Upper lobe of left lung (tissue), 6 donors: Measurements from ENCODE around the gene MTO1. TPM values are rescaled to one million over a fixed set of nuclear protein-coding genes. Genes with fewer than 3 reads are reported as not detected.

Experiments
- ATAC-seq, 2 donors: fragments of 200-7000 bp; cut with Tn5 transposase; one replicate each; pipeline ENCODE4 v1.9.1; 2022; ENCODE audit warnings: mild to moderate bottlenecking in 2 of 2, moderate library complexity in 2 of 2; ENCODE audit not compliant: low FRiP score in 2 of 2
- DNase-seq, 2 donors: peaks; one replicate each; pipeline ENCODE4 v3.0.0-alpha.2; 2019 to 2020
- H3K27ac ChIP-seq, 4 donors: fragments of 200-600 bp; sonication (generic); one replicate each; pipeline ENCODE4 v1.5.1; 2016 to 2019
- H3K27me3 ChIP-seq, 4 donors: fragments of 200-600 bp; sonication (generic); one replicate each; pipeline ENCODE4 v1.5.1; 2017 to 2019
- H3K36me3 ChIP-seq, 4 donors: fragments of 200-600 bp; sonication (generic); one replicate each; pipeline ENCODE4 v1.5.1; 2016 to 2019
- H3K4me1 ChIP-seq, 4 donors: fragments of 200-600 bp; sonication (generic); one replicate each; pipeline ENCODE4 v1.5.1; 2018 to 2019
- H3K4me3 ChIP-seq, 4 donors: fragments of 200-600 bp; sonication (generic); one replicate each; pipeline ENCODE4 v1.5.1; 2017 to 2019; ENCODE audit warnings: mild to moderate bottlenecking in 2 of 4, moderate library complexity in 1 of 4
- H3K9me3 ChIP-seq, 4 donors: fragments of 200-600 bp; sonication (generic); one replicate each; pipeline ENCODE4 v1.5.1; 2018 to 2019
- CTCF ChIP-seq, 6 experiments: fragments of 450-650 bp in 4 of 6; fragments of 200-600 bp in 2 of 6; sonication (generic) in 2 of 6; IDR thresholded peaks; one replicate each; pipeline ENCODE4 v1.5.1; 2016 to 2019; ENCODE audit warnings: antibody characterized with exemption in 6 of 6
- EP300 ChIP-seq, 4 donors: sonication (generic); formaldehyde crosslinking; IDR thresholded peaks; one replicate each; pipeline ENCODE4 v1.5.1; 2017; ENCODE audit warnings: antibody characterized with exemption in 4 of 4, control low read depth in 2 of 4
- POLR2A ChIP-seq, 4 donors: fragments of 450-650 bp; IDR thresholded peaks; one replicate each; pipeline ENCODE4 v1.5.1; 2016 to 2017; ENCODE audit warnings: antibody characterized with exemption in 4 of 4, mild to moderate bottlenecking in 2 of 4
- POLR2AphosphoS5 ChIP-seq, 2 donors: sonication (generic); formaldehyde crosslinking; IDR thresholded peaks; one replicate each; pipeline ENCODE4 v1.5.1; 2017; ENCODE audit warnings: antibody characterized with exemption in 2 of 2
- WGBS, 2 donors: methylation state at CpG; one replicate each; pipeline ENCODE4 v1.1.5; 2017 to 2018; 5-methylcytosine and 5-hydroxymethylcytosine counted together
- total RNA-seq, 6 donors: library from RNA; depleted of rRNA in 4 of 6; stranded (reverse); fragments of >200 nt in 4 of 6; gene quantifications; one replicate each; pipeline versions ENCODE4 v1.1.0 to v1.2.1, GENCODE V29; 2016 to 2021
- donor health status: DM: no; HTN: no; CAD: no; lungs with moderate emphysema.
- donor health status: DM: no; HTN: yes; CAD: no; lungs with severe emphysema.

The MTO1 gene
- total RNA-seq, 6 donors from 2014 or later = 8.9 to 56.6 (median 25.9) TPM

- H3K27me3 ChIP-seq = no peaks in the 10 kb centered on the region
- no peak overlapping the region for H3K27ac ChIP-seq
- no peak overlapping the region for H3K4me3 ChIP-seq
- H3K4me1 ChIP-seq = no peaks in the 10 kb centered on the region
- WGBS, 2 donors = 59 to 71% methylated on average over 1 of the region's 1 CpG
- no peak for ATAC-seq
- H3K36me3 ChIP-seq = peaks cover 0 to 23% (median under 1%) of the 10 kb centered on the region in 4 donors
- DNase-seq = no peak
- no peaks in the 10 kb centered on the region for H3K9me3 ChIP-seq
- no peak for TF ChIP-seq EP300 (IDR thresholded peaks at IDR 0.05)
- TF ChIP-seq POLR2A (IDR thresholded peaks at IDR 0.05) = no peak
Measured at GRCh38 chr6:73508776-73509175, 47.2 kb downstream of the MTO1 start.

GRCh38 chr6:73509851-73510250, 48.3 kb downstream of the MTO1 start:
- 90 to 91% methylated on average over 1 of the region's 1 CpG for WGBS, 2 donors
- H3K27me3 ChIP-seq = no peaks in the 10 kb centered on the region
- H3K4me1 ChIP-seq = peaks cover 2% of the 10 kb centered on the region in 4 donors
- no peak for ATAC-seq
- H3K36me3 ChIP-seq = peaks cover 1 to 25% (median 2%) of the 10 kb centered on the region in 4 donors
- no peak overlapping the region for H3K4me3 ChIP-seq
- H3K9me3 ChIP-seq = no peaks in the 10 kb centered on the region
- H3K27ac ChIP-seq = no peak overlapping the region
- DNase-seq = no peak
- TF ChIP-seq CTCF (IDR thresholded peaks at IDR 0.05) (no peak), POLR2AphosphoS5 (IDR thresholded peaks at IDR 0.05) (no peak), EP300 (IDR thresholded peaks at IDR 0.05) (no peak), POLR2A (IDR thresholded peaks at IDR 0.05) (no peak)

GRCh38 chr6:73511796-73512195, 50.3 kb downstream of the MTO1 start:
- Histone ChIP-seq H3K27ac (peak overlapping the region in 1 of 4 donors; percentile 2), H3K36me3 (peaks cover 8 to 43% (median 17%) of the 10 kb centered on the region in 4 donors), H3K4me1 (peaks cover 19 to 21% (median 20%) of the 10 kb centered on the region in 4 donors), H3K9me3 (no peaks in the 10 kb centered on the region), H3K27me3 (no peaks in the 10 kb centered on the region), H3K4me3 (no peak overlapping the region)
- TF ChIP-seq POLR2A (IDR thresholded peaks at IDR 0.05) (no peak), EP300 (IDR thresholded peaks at IDR 0.05) (no peak), POLR2AphosphoS5 (IDR thresholded peaks at IDR 0.05) (no peak), CTCF (IDR thresholded peaks at IDR 0.05) (no peak)
- 89 to 94% methylated on average over 7 of the region's 7 CpGs for WGBS, 2 donors
- DNase-seq = no peak
- ATAC-seq = no peak

- H3K27me3 ChIP-seq = no peaks in the 10 kb centered on the region
- peaks cover 13 to 58% (median 27%) of the 10 kb centered on the region in 4 donors for H3K36me3 ChIP-seq
- no peak for DNase-seq
- WGBS, 2 donors = 64 to 72% methylated on average over 3 of the region's 3 CpGs
- no peaks in the 10 kb centered on the region for H3K9me3 ChIP-seq
- no peak overlapping the region for H3K4me3 ChIP-seq
- ATAC-seq = no peak
- H3K27ac ChIP-seq = no peak overlapping the region
- H3K4me1 ChIP-seq = peaks cover 26 to 34% (median 31%) of the 10 kb centered on the region in 4 donors
- TF ChIP-seq POLR2A (IDR thresholded peaks at IDR 0.05) (no peak), CTCF (IDR thresholded peaks at IDR 0.05) (no peak), EP300 (IDR thresholded peaks at IDR 0.05) (no peak), POLR2AphosphoS5 (IDR thresholded peaks at IDR 0.05) (no peak)
Measured at GRCh38 chr6:73513496-73513854, 51.9 kb downstream of the MTO1 start.

- Histone ChIP-seq H3K36me3 (peaks cover 21 to 70% (median 34%) of the 10 kb centered on the region in 4 donors), H3K9me3 (no peaks in the 10 kb centered on the region), H3K4me1 (peaks cover 29 to 46% (median 42%) of the 10 kb centered on the region in 4 donors), H3K27ac (peak overlapping the region in 2 of 4 donors; percentile 28 to 72), H3K27me3 (no peaks in the 10 kb centered on the region), H3K4me3 (no peak overlapping the region)
- no peak for TF ChIP-seq POLR2AphosphoS5 (IDR thresholded peaks at IDR 0.05)
- DNase-seq = no peak
- no peak for ATAC-seq
- WGBS, 2 donors = 56 to 63% methylated on average over 3 of the region's 3 CpGs
Measured at GRCh38 chr6:73514746-73515110, 53.2 kb downstream of the MTO1 start.

- no peaks in the 10 kb centered on the region for H3K9me3 ChIP-seq
- no peaks in the 10 kb centered on the region for H3K27me3 ChIP-seq
- peak overlapping the region in 3 of 4 donors; percentile 28 to 72 (median 43) for H3K27ac ChIP-seq
- H3K4me3 ChIP-seq = peak overlapping the region in 1 of 4 donors; percentile 10
- no peak for ATAC-seq
- H3K36me3 ChIP-seq = peaks cover 21 to 74% (median 34%) of the 10 kb centered on the region in 4 donors
- no peak for TF ChIP-seq POLR2A (IDR thresholded peaks at IDR 0.05)
- no peak for TF ChIP-seq CTCF (IDR thresholded peaks at IDR 0.05)
- TF ChIP-seq POLR2AphosphoS5 (IDR thresholded peaks at IDR 0.05) = no peak
- no peak for TF ChIP-seq EP300 (IDR thresholded peaks at IDR 0.05)
- H3K4me1 ChIP-seq = peaks cover 29 to 46% (median 42%) of the 10 kb centered on the region in 4 donors
- DNase-seq = no peak
- 34 to 36% methylated on average over 4 of the region's 4 CpGs for WGBS, 2 donors
Measured at GRCh38 chr6:73515204-73515655, 53.7 kb downstream of the MTO1 start.
